Panc1 (cell line): ENCODE data around the gene ADAMTS1. TPM values are rescaled to one million over a fixed set of nuclear protein-coding genes. Genes with fewer than 3 reads are reported as not detected.

Source experiments
- ATAC-seq: fragments of 200-7000 bp; cut with Tn5 transposase; 2 replicates; pipeline ENCODE4 v1.9.1; 2020; ENCODE audit warnings: mild to moderate bottlenecking, moderate library complexity
- Bru-seq: library from RNA; stranded (reverse); fragments of 400-500 nt; gene quantifications from one replicate; lab custom pipeline; 2021; lab: Mats Ljungman, UMichigan
- BruChase-seq, 2 experiments: library from RNA; stranded (reverse); fragments of 400-500 nt; gene quantifications; one replicate each; lab custom pipeline; 2021; lab: Mats Ljungman, UMichigan
- BruUV-seq: library from RNA; stranded (reverse); fragments of 400-500 nt; replicated peaks from 2 replicates; lab custom pipeline; 2021; lab: Mats Ljungman, UMichigan
- CTCF ChIA-PET: fragments of 300-600 bp; sonication (Branson Sonifier 250); formaldehyde crosslinking; loops from one replicate; lab custom pipeline; 2022; ENCODE audit warnings: antibody characterized with exemption; lab: Charles Lee
- POLR2A ChIA-PET: fragments of 300-600 bp; sonication (Branson Sonifier 250); formaldehyde crosslinking; loops from one replicate; lab custom pipeline; 2022; ENCODE audit warnings: antibody characterized with exemption; lab: Charles Lee
- DNase-seq: peaks from one replicate; pipeline ENCODE4 v3.0.0-alpha.2; 2010; ENCODE audit warnings: low read depth, low spot score
- H3K27ac ChIP-seq: 2 replicates; pipeline ENCODE4 v1.5.1; 2011; ENCODE audit warnings: mild to moderate bottlenecking, low read length, inconsistent platforms
- H3K27me3 ChIP-seq: fragments of 200-500 bp; sonication (Bioruptor generic); 2 replicates; pipeline ENCODE4 v1.6.0; 2014; ENCODE audit warnings: low read length, inconsistent platforms; ENCODE audit not compliant: control insufficient read depth, insufficient read depth
- H3K36me3 ChIP-seq: fragments of 200-500 bp; sonication (Bioruptor generic); 2 replicates; pipeline ENCODE4 v1.5.1; 2014; ENCODE audit warnings: inconsistent platforms, mild to moderate bottlenecking, low read length, moderate library complexity; ENCODE audit not compliant: control insufficient read depth, insufficient read depth
- H3K4me1 ChIP-seq: 2 replicates; pipeline ENCODE4 v1.5.1; 2011; ENCODE audit warnings: inconsistent platforms, mild to moderate bottlenecking, low read length, moderate library complexity; ENCODE audit not compliant: control insufficient read depth, insufficient read depth
- H3K4me3 ChIP-seq, 2 experiments: 2 replicates each; pipeline ENCODE4 v1.5.1; 2011 to 2012; ENCODE audit warnings: low read depth in 2 of 2, low read length in 2 of 2, mild to moderate bottlenecking in 2 of 2, inconsistent platforms in 1 of 2, moderate library complexity in 1 of 2
- H3K9me3 ChIP-seq: fragments of 200-500 bp; sonication (Bioruptor generic); 2 replicates; pipeline ENCODE4 v1.5.1; 2014; ENCODE audit warnings: low read depth, mild to moderate bottlenecking, inconsistent platforms, low read length, moderate library complexity; ENCODE audit not compliant: control insufficient read depth, insufficient read depth
- POLR2AphosphoS5 ChIP-seq: IDR thresholded peaks from 2 replicates; pipeline ENCODE4 v1.6.1; 2012; ENCODE audit warnings: mild to moderate bottlenecking, low read depth, low read length, moderate library complexity
- SIN3A ChIP-seq: IDR thresholded peaks from 2 replicates; pipeline ENCODE4 v1.6.1; 2012; ENCODE audit warnings: low read depth, mild to moderate bottlenecking, low read length, moderate library complexity, borderline replicate concordance; ENCODE audit not compliant: insufficient read depth
- TCF7L2 ChIP-seq: IDR thresholded peaks from 2 replicates; pipeline ENCODE4 v1.6.1; 2011; ENCODE audit warnings: mild to moderate bottlenecking, low read depth, low read length, inconsistent platforms
- in situ Hi-C: cut with HindIII; loops from 2 replicates; pipeline ENCODE4 v1.10.0; 2016; ENCODE audit warnings: low sequenced_read_pairs, low pct_unique_long_range_greater_than_20kb
- intact Hi-C: fragments of 100-400 bp; cut with micrococcal nuclease; formaldehyde crosslinking; loops from one replicate; pipeline ENCODE4 v1.10.0; 2022; ENCODE audit not compliant: unreplicated experiment
- long read RNA-seq: library from polyadenylated mRNA; unstranded; transcript quantifications from one replicate; pipeline ENCODE4 v2.0.0, GENCODE V29; 2021; ENCODE audit not compliant: unreplicated experiment
- polyA plus RNA-seq: library from polyadenylated mRNA; unstranded; fragments of >200 nt; gene quantifications from one replicate; pipeline ENCODE4 v1.2.1, GENCODE V29; 2012; ENCODE audit warnings: missing spikeins; ENCODE audit not compliant: insufficient read length
- total RNA-seq: library from RNA; stranded (reverse); gene quantifications from one replicate; pipeline ENCODE4 v1.2.1, GENCODE V29; 2021; ENCODE audit not compliant: unreplicated experiment
- TF ChIP-seq, protein P1 (sequence below): fragments of 450-650 bp; IDR thresholded peaks from 2 replicates; pipeline ENCODE4 v1.5.1; 2017; ENCODE audit warnings: mild to moderate bottlenecking
- TF ChIP-seq, protein P2 (sequence below), 2 experiments: IDR thresholded peaks; 2 replicates each; pipeline ENCODE4 v1.6.1; 2011 to 2012; ENCODE audit warnings: low read depth in 2 of 2, control low read depth in 1 of 2, low read length in 1 of 2, mild to moderate bottlenecking in 1 of 2, moderate library complexity in 1 of 2; ENCODE audit not compliant: insufficient read depth in 1 of 2

Gene ADAMTS1
- total RNA-seq: 3.3 TPM
- polyA plus RNA-seq: 4.1 TPM
- Bru-seq, nascent RNA: percentile 58 among the genes with signal in this experiment
- percentile 59 among the genes with signal in this experiment for BruChase-seq, experiment 1, labeled RNA remaining after a 2-hour chase
- percentile 46 among the genes with signal in this experiment for BruChase-seq, experiment 2, labeled RNA remaining after a 6-hour chase
- long read RNA-seq, full-length matches to known transcripts: 14 of 19 reads
- long read RNA-seq, partial matches to known transcripts: 4 of 19 reads
- long read RNA-seq, other reads (novel, unspliced or antisense): 1 of 19 reads

DNA sequence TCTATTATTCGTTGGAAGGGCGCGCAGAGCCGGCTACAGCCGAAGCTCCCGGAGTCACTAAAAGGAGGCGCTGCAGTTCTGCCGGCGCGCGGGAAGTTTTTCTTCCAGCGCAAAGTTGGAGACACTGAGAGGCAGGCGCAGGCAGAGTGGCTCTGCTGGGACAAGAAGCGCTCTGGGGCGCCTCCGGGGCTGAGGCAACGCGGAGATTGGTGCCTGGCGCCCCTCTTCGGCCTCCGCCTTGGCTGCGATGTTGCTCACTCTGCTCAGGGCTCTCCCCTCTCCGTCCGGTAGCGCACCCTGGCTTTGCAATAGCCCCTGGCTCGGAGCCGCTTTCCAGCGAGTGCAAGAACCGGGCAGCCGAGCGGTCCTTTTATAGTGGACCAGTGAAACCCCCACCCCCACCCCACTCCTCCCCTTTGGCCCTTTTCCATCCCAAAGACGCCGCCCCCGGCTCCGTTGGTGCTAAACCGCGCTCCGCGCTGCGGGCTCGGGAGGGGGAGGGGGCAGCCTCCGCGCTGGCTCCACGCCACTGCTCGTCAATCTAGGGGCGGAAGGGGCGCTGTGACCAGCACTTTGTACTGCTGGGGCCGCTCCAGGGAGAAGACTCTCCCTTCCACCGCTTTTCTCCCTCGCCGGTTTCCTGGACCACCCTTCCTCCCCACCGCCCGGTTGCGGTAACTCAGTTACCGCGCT lies at the start of gene ADAMTS1:
Gene ADAMTS1 (minus strand): TSS at position 344 of the 693 bp plus-strand sequence. CDS start 455 bp downstream, outside the sequence.
- DNase-seq (no peak), ATAC-seq (peak; percentile 63)
- CTCF ChIA-PET: interaction anchor here (0.6 kb wide), 1 partner anchor 456 kb away, joined by 3 read pairs; no protein-coding TSS in a partner anchor
- intact Hi-C loops (loop anchor here (5.0 kb wide), 1 partner anchor 1902 kb away; no protein-coding TSS in a partner anchor), in situ Hi-C loops (no loop called here)
- no peak within 1 kb of the TSS for H3K27ac ChIP-seq
- no peaks in the 10 kb centered on the region for H3K36me3 ChIP-seq
- no peaks in the 10 kb centered on the region; the same call in 1 of the 2 replicates for H3K4me1 ChIP-seq
- TF ChIP-seq TCF7L2: peak; percentile 43
- TF ChIP-seq, protein P1, sequence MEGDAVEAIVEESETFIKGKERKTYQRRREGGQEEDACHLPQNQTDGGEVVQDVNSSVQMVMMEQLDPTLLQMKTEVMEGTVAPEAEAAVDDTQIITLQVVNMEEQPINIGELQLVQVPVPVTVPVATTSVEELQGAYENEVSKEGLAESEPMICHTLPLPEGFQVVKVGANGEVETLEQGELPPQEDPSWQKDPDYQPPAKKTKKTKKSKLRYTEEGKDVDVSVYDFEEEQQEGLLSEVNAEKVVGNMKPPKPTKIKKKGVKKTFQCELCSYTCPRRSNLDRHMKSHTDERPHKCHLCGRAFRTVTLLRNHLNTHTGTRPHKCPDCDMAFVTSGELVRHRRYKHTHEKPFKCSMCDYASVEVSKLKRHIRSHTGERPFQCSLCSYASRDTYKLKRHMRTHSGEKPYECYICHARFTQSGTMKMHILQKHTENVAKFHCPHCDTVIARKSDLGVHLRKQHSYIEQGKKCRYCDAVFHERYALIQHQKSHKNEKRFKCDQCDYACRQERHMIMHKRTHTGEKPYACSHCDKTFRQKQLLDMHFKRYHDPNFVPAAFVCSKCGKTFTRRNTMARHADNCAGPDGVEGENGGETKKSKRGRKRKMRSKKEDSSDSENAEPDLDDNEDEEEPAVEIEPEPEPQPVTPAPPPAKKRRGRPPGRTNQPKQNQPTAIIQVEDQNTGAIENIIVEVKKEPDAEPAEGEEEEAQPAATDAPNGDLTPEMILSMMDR: peak; percentile 8; the same call in 1 of the 2 replicates
- TF ChIP-seq, protein P2, sequence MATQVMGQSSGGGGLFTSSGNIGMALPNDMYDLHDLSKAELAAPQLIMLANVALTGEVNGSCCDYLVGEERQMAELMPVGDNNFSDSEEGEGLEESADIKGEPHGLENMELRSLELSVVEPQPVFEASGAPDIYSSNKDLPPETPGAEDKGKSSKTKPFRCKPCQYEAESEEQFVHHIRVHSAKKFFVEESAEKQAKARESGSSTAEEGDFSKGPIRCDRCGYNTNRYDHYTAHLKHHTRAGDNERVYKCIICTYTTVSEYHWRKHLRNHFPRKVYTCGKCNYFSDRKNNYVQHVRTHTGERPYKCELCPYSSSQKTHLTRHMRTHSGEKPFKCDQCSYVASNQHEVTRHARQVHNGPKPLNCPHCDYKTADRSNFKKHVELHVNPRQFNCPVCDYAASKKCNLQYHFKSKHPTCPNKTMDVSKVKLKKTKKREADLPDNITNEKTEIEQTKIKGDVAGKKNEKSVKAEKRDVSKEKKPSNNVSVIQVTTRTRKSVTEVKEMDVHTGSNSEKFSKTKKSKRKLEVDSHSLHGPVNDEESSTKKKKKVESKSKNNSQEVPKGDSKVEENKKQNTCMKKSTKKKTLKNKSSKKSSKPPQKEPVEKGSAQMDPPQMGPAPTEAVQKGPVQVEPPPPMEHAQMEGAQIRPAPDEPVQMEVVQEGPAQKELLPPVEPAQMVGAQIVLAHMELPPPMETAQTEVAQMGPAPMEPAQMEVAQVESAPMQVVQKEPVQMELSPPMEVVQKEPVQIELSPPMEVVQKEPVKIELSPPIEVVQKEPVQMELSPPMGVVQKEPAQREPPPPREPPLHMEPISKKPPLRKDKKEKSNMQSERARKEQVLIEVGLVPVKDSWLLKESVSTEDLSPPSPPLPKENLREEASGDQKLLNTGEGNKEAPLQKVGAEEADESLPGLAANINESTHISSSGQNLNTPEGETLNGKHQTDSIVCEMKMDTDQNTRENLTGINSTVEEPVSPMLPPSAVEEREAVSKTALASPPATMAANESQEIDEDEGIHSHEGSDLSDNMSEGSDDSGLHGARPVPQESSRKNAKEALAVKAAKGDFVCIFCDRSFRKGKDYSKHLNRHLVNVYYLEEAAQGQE (IDR thresholded peaks at IDR 0.05; ENCODE audit: insufficient read depth in 1 of 2, low read depth in 2 of 2, low read length in 1 of 2): no peak
- POLR2A ChIA-PET: no interaction called here
- H3K4me3 ChIP-seq: peak within 1 kb of the TSS; percentile 48 to 67
- peaks cover 5% of the 10 kb centered on the region; the same call in 1 of the 2 replicates for H3K27me3 ChIP-seq
- no TSS peak for BruUV-seq
- H3K9me3 ChIP-seq: no peaks in the 10 kb centered on the region

DNA sequence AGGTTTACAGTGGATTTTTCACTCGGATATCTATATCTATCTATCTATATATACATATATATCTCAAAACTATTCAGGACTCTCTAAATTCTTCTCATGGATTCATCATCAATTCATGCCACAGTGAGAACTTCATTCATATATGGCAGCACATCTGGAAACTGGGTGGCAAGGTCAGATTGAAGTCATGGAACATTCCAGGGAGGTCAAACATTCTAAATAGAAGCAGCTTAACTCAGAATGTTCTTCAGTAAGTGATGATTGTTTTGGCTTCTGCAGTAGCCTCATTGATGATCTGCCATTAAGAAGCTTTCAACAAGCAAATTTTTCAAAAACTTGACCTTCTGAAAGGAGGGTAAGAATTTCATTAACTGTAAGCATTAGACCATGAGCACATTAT lies 46.9 kb upstream of the ADAMTS1 start:
- in situ Hi-C loops: no loop called here
- BruUV-seq: no TSS peak

More for the DNA sequence above, 46.9 kb upstream of the ADAMTS1 start:
- no peaks in the 10 kb centered on the region for H3K9me3 ChIP-seq
- ChIA-PET POLR2A (no interaction called here), CTCF (no interaction called here)
- no peaks in the 10 kb centered on the region for H3K4me1 ChIP-seq
- intact Hi-C loops: no loop called here
- no peak overlapping the region for H3K4me3 ChIP-seq
- no peaks in the 10 kb centered on the region for H3K27me3 ChIP-seq
- TF ChIP-seq SIN3A: no peak
- TF ChIP-seq, protein P1: no peak
- TF ChIP-seq TCF7L2: no peak
- no peak for TF ChIP-seq POLR2AphosphoS5
- TF ChIP-seq, protein P2 (IDR thresholded peaks at IDR 0.05; ENCODE audit: insufficient read depth in 1 of 2, low read depth in 2 of 2, low read length in 1 of 2): no peak
- H3K36me3 ChIP-seq: no peaks in the 10 kb centered on the region
- no peak for DNase-seq
- no peak for ATAC-seq
- no peak overlapping the region for H3K27ac ChIP-seq
